Caco-2 (cell line): ENCODE measurements around the gene PSMA6. TPM values are rescaled to one million over a fixed set of nuclear protein-coding genes. Genes with fewer than 3 reads are reported as not detected.

Source experiments
- BruUV-seq: library from RNA; stranded (reverse); fragments of 400-500 nt; replicated peaks from 2 replicates; lab custom pipeline; 2021; lab: Mats Ljungman, UMichigan
- CTCF ChIA-PET: fragments of 300-600 bp; sonication (Branson Sonifier 250); formaldehyde crosslinking; loops from one replicate; lab custom pipeline; 2022; ENCODE audit warnings: antibody characterized with exemption; lab: Charles Lee
- POLR2A ChIA-PET: fragments of 300-600 bp; sonication (Branson Sonifier 250); formaldehyde crosslinking; loops from one replicate; lab custom pipeline; 2022; ENCODE audit warnings: antibody characterized with exemption; lab: Charles Lee
- DNase-seq, 2 experiments: peaks; one replicate each; pipeline versions ENCODE4 v3.0.0 to v3.0.0-alpha.2; 2020 to 2022
- H3K27me3 ChIP-seq: replicated peaks from 2 replicates; pipeline ENCODE4 v1.6.0; 2011; ENCODE audit warnings: low read length; ENCODE audit not compliant: control insufficient read depth, insufficient read depth
- H3K36me3 ChIP-seq: 2 replicates; pipeline ENCODE4 v1.5.1; 2011; ENCODE audit warnings: low read length; ENCODE audit not compliant: control insufficient read depth, insufficient read depth
- H3K4me1 ChIP-seq: fragments of 250-450 bp; sonication (Bioruptor Pico); 2 replicates; pipeline ENCODE4 v1.5.1; 2020; ENCODE audit warnings: mild to moderate bottlenecking
- H3K4me3 ChIP-seq: 2 replicates; pipeline ENCODE4 v1.5.1; 2011; ENCODE audit warnings: low read depth, mild to moderate bottlenecking, control low read depth, low read length
- H3K9me3 ChIP-seq: fragments of 250-450 bp; sonication (Bioruptor Pico); 2 replicates; pipeline ENCODE4 v1.5.1; 2020; ENCODE audit warnings: mild to moderate bottlenecking, moderate library complexity
- H3K27ac Mint-ChIP-seq: one replicate; pipeline ENCODE4 v1.8.0; 2022; ENCODE audit warnings: mixed read lengths; ENCODE audit not compliant: unreplicated experiment
- H3K27me3 Mint-ChIP-seq: one replicate; pipeline ENCODE4 v1.8.0; 2022; ENCODE audit warnings: mixed read lengths; ENCODE audit not compliant: insufficient read depth, unreplicated experiment
- H3K36me3 Mint-ChIP-seq: one replicate; pipeline ENCODE4 v1.8.0; 2022; ENCODE audit warnings: mild to moderate bottlenecking, mixed read lengths; ENCODE audit not compliant: insufficient read depth, unreplicated experiment
- H3K4me1 Mint-ChIP-seq: one replicate; pipeline ENCODE4 v1.8.0; 2022; ENCODE audit warnings: low read depth, mixed read lengths; ENCODE audit not compliant: unreplicated experiment
- H3K4me3 Mint-ChIP-seq: one replicate; pipeline ENCODE4 v1.8.0; 2022; ENCODE audit warnings: mild to moderate bottlenecking, moderate library complexity, mixed read lengths; ENCODE audit not compliant: unreplicated experiment
- H3K9me3 Mint-ChIP-seq: one replicate; pipeline ENCODE4 v1.8.0; 2022; ENCODE audit warnings: mixed read lengths; ENCODE audit not compliant: unreplicated experiment
- intact Hi-C: fragments of 100-400 bp; cut with micrococcal nuclease; formaldehyde crosslinking; loops from one replicate; pipeline ENCODE4 v1.10.0; 2022; ENCODE audit not compliant: unreplicated experiment
- total RNA-seq: library from RNA; stranded (reverse); gene quantifications from 2 replicates; pipeline ENCODE4 v1.2.3, GENCODE V29; 2022
- TF ChIP-seq, protein P1 (sequence below), 2 experiments: fragments of 200-600 bp in 1 of 2; IDR thresholded peaks; 1 replicate in 1 of 2; 2 replicates in 1 of 2; pipeline versions ENCODE4 v1.5.1 to v1.8.0; 2011 to 2022; ENCODE audit warnings: antibody characterized with exemption in 1 of 2, control low read depth in 1 of 2, inconsistent platforms in 1 of 2, low read depth in 1 of 2, low read length in 1 of 2, mild to moderate bottlenecking in 1 of 2, moderate library complexity in 1 of 2; ENCODE audit not compliant: insufficient read depth in 1 of 2, severe bottlenecking in 1 of 2, unreplicated experiment in 1 of 2

PSMA6 gene
- total RNA-seq, 1 experiment from 2014 or later: 247 TPM

DNA sequence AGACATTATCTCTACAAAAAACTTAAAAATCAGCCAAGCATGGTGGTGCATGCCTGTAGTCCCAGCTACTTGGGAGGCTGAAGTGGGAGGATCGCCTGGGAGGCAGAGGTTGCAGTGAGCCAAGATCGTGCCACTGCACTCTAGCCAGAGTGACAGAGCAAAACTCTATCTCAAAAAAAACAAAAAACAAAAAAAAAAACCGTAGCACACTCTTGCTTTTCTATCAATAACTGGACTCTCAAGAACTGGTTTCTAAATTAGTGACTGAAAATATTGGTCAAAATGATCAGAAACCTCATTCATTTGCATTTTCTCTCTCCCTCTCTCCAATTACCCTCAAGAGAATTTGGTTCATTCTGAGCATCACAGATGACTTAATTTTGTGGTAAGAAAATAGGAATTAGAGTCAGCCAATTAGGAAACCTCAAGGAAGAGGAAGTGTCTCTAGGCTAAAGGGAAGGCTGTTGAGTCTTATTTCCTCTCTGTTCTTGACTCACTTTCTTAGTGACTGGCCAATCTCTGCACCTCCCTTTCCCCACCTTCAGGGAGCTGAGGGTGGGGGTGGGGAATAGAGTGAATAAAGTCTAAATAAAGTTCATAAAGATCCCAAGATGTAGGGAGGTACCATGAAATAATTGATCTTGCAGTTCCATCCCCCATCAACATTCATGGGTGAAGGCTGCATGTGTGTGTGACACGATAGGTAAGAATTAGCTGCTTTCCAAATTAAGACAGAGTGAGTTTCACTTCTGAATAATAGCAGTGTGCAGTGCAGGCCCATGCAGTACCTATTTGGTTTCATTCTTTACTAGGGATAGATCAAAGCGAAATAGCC, 6.8 kb upstream of the PSMA6 start:
- Mint-ChIP-seq H3K4me1 (no peaks in the 10 kb centered on the region), H3K27me3 (no peaks in the 10 kb centered on the region), H3K27ac (no peak overlapping the region), H3K9me3 (no peaks in the 10 kb centered on the region), H3K36me3 (peaks cover 7% of the 10 kb centered on the region), H3K4me3 (no peak overlapping the region)
- Histone ChIP-seq H3K4me3 (no peak overlapping the region), H3K27me3 (no peaks in the 10 kb centered on the region), H3K36me3 (no peaks in the 10 kb centered on the region), H3K4me1 (no peaks in the 10 kb centered on the region), H3K9me3 (no peaks in the 10 kb centered on the region)
- no TSS peak for BruUV-seq
- DNase-seq: no peak
- TF ChIP-seq, protein P1, sequence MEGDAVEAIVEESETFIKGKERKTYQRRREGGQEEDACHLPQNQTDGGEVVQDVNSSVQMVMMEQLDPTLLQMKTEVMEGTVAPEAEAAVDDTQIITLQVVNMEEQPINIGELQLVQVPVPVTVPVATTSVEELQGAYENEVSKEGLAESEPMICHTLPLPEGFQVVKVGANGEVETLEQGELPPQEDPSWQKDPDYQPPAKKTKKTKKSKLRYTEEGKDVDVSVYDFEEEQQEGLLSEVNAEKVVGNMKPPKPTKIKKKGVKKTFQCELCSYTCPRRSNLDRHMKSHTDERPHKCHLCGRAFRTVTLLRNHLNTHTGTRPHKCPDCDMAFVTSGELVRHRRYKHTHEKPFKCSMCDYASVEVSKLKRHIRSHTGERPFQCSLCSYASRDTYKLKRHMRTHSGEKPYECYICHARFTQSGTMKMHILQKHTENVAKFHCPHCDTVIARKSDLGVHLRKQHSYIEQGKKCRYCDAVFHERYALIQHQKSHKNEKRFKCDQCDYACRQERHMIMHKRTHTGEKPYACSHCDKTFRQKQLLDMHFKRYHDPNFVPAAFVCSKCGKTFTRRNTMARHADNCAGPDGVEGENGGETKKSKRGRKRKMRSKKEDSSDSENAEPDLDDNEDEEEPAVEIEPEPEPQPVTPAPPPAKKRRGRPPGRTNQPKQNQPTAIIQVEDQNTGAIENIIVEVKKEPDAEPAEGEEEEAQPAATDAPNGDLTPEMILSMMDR (IDR thresholded peaks at IDR 0.05; ENCODE audit: insufficient read depth in 1 of 2, low read depth in 1 of 2, low read length in 1 of 2, severe bottlenecking in 1 of 2, unreplicated experiment in 1 of 2): no peak
- ChIA-PET CTCF (no interaction called here), POLR2A (no interaction called here)
- intact Hi-C loops: no loop called here

DNA sequence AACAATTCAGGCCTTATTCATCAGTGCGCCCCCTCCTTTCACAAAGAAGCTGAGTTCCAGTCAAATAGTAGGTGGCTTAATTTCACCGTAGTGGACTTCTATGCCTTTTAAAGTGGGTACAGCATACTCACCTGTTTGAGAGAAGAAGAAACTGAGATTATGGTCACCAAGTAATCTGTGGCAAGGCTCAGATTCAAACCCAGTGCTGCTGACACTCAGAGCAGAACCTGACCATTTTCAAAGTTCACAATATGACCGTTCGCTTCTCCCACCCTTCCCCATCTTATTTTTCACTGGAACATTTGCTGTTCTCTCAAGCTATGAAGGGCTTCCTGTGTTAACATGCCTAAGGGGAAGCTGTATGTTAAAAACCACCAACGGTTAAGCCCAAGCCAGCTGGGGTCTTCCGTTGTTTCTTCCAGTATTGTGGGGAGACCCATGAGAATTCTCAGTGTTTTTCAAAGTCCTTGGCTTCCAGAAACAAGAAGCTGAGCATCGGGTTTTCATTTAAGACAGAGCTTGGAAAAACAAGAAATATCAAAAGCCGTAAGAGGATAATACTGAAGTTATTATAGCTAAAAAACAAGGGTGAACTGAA, 6.1 kb upstream of the PSMA6 start:
- Mint-ChIP-seq H3K9me3 (no peaks in the 10 kb centered on the region), H3K4me3 (no peak overlapping the region), H3K36me3 (peaks cover 1% of the 10 kb centered on the region), H3K27ac (no peak overlapping the region), H3K27me3 (no peaks in the 10 kb centered on the region), H3K4me1 (no peaks in the 10 kb centered on the region)
- H3K36me3 ChIP-seq: no peaks in the 10 kb centered on the region
- no peak overlapping the region for H3K4me3 ChIP-seq
- POLR2A ChIA-PET: no interaction called here
- TF ChIP-seq, protein P1 (IDR thresholded peaks at IDR 0.05; ENCODE audit: insufficient read depth in 1 of 2, low read depth in 1 of 2, low read length in 1 of 2, severe bottlenecking in 1 of 2, unreplicated experiment in 1 of 2): no peak
- no peaks in the 10 kb centered on the region for H3K27me3 ChIP-seq
- intact Hi-C loops: no loop called here
- H3K9me3 ChIP-seq: no peaks in the 10 kb centered on the region
- no peaks in the 10 kb centered on the region for H3K4me1 ChIP-seq
- CTCF ChIA-PET: no interaction called here
- BruUV-seq: no TSS peak
- DNase-seq: no peak

GRCh38 chr14:35286707-35287106, 5.5 kb upstream of the PSMA6 start:
- H3K9me3 Mint-ChIP-seq: no peaks in the 10 kb centered on the region
- H3K27me3 ChIP-seq: no peaks in the 10 kb centered on the region
- TF ChIP-seq, protein P1 (IDR thresholded peaks at IDR 0.05; ENCODE audit: insufficient read depth in 1 of 2, low read depth in 1 of 2, low read length in 1 of 2, severe bottlenecking in 1 of 2, unreplicated experiment in 1 of 2): no peak
- no peaks in the 10 kb centered on the region for H3K36me3 ChIP-seq
- ChIA-PET POLR2A (no interaction called here), CTCF (no interaction called here)
- no TSS peak for BruUV-seq
- H3K36me3 Mint-ChIP-seq: no peaks in the 10 kb centered on the region
- H3K4me1 Mint-ChIP-seq: no peaks in the 10 kb centered on the region
- intact Hi-C loops: no loop called here
- no peak overlapping the region for H3K27ac Mint-ChIP-seq
- H3K4me3 ChIP-seq: no peak overlapping the region
- no peaks in the 10 kb centered on the region for H3K4me1 ChIP-seq
- H3K27me3 Mint-ChIP-seq: no peaks in the 10 kb centered on the region
- no peaks in the 10 kb centered on the region for H3K9me3 ChIP-seq
- DNase-seq: no peak
- no peak overlapping the region for H3K4me3 Mint-ChIP-seq
